ENCODE measurements around the gene PSMB8. TPM values are rescaled to one million over a fixed set of nuclear protein-coding genes. Genes with fewer than 3 reads are reported as not detected.

Gene PSMB8
- polyA plus RNA-seq, 1 donor (not counting 4 experiments of a cell fraction or from before 2014, with no cell fraction given): 63.4 TPM

DNA sequence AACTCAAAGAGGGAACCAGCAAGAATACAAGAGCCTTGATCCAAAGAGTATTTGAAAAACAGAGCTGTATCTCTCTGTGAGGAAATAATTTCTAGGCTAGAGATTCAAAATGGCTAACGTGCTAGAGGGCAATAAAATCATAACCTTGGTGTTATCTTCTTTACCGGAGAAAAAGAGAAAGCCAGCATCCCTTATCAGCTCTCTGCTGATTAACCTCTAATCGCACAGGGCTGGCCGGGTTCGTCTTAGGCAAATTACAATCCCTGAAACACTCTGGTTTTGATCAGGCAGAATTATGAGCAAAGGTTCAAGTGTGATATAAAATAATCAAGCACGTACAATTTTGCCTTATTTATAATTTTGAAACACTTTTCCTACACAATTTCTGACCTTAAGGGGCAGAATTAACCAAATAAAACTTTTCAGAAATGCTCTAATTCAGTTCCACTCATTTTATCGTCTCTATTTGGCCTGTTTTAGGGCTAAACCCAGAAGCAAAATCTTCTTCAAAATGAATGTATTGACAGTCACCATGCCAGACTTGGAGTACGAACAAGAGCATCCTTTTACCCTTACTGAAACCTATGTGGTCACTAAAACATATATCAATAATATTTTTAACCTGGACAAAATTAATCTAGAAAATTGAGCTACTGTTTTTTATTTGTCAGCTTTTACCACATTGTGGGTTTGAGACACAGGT lies 23.9 kb upstream of the PSMB8 start:
- Histone ChIP-seq H2AFZ (ENCODE audit: control insufficient read depth, low read length) (no peak overlapping the region), H4K20me1 (ENCODE audit: control insufficient read depth, extremely low read depth, insufficient read depth, low read length) (no peaks in the 10 kb centered on the region), H3K79me2 (ENCODE audit: control insufficient read depth, insufficient read depth, low read length) (no peaks in the 10 kb centered on the region), H3K9me3 (ENCODE audit: control insufficient read depth, low read depth, low read length) (no peaks in the 10 kb centered on the region), H3K36me3 (ENCODE audit: control insufficient read depth in 2 of 2, extremely low read depth in 1 of 2, insufficient read depth in 2 of 2, low read length in 2 of 2) (no peaks in the 10 kb centered on the region), H3K4me1 (ENCODE audit: control insufficient read depth, extremely low read depth, insufficient read depth, low read length) (no peaks in the 10 kb centered on the region), H3K27me3 (ENCODE audit: control insufficient read depth, extremely low read depth, insufficient read depth, low read length) (peaks cover 5% of the 10 kb centered on the region), H3K4me3 (ENCODE audit: control insufficient read depth in 2 of 3, extremely low read depth in 1 of 3, insufficient read depth in 2 of 3, low read depth in 1 of 3, low read length in 3 of 3) (no peak overlapping the region), H3K27ac (ENCODE audit: control insufficient read depth, insufficient read depth, low read length) (no peak overlapping the region), H3K9me1 (ENCODE audit: control insufficient read depth, extremely low read depth, insufficient read depth, low read length) (no peaks in the 10 kb centered on the region), H3K9ac (ENCODE audit: control insufficient read depth, extremely low read depth, insufficient read depth, low read length) (no peak overlapping the region), H3K4me2 (ENCODE audit: control insufficient read depth, extremely low read depth, insufficient read depth, low read depth, low read length) (no peak overlapping the region)
- dilution Hi-C loops (cut with MboI; ENCODE audit: extremely low pct_ligation_motif_present, low sequenced_read_pairs): no loop called here
- no peak for DNase-seq (ENCODE audit: low read depth, low spot score)
- no peak for TF ChIP-seq EZH2 (IDR thresholded peaks at IDR 0.05; ENCODE audit: low read length)
- TF ChIP-seq, protein P1, sequence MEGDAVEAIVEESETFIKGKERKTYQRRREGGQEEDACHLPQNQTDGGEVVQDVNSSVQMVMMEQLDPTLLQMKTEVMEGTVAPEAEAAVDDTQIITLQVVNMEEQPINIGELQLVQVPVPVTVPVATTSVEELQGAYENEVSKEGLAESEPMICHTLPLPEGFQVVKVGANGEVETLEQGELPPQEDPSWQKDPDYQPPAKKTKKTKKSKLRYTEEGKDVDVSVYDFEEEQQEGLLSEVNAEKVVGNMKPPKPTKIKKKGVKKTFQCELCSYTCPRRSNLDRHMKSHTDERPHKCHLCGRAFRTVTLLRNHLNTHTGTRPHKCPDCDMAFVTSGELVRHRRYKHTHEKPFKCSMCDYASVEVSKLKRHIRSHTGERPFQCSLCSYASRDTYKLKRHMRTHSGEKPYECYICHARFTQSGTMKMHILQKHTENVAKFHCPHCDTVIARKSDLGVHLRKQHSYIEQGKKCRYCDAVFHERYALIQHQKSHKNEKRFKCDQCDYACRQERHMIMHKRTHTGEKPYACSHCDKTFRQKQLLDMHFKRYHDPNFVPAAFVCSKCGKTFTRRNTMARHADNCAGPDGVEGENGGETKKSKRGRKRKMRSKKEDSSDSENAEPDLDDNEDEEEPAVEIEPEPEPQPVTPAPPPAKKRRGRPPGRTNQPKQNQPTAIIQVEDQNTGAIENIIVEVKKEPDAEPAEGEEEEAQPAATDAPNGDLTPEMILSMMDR (optimal IDR thresholded peaks at IDR 0.05 in 1 of 3, IDR thresholded peaks at IDR 0.05 in 1 of 3, conservative IDR thresholded peaks at IDR 0.05 in 1 of 3; ENCODE audit: extremely low read depth in 1 of 3, insufficient read depth in 2 of 3, low read length in 3 of 3): no peak
- FAIRE-seq: no peak

DNA sequence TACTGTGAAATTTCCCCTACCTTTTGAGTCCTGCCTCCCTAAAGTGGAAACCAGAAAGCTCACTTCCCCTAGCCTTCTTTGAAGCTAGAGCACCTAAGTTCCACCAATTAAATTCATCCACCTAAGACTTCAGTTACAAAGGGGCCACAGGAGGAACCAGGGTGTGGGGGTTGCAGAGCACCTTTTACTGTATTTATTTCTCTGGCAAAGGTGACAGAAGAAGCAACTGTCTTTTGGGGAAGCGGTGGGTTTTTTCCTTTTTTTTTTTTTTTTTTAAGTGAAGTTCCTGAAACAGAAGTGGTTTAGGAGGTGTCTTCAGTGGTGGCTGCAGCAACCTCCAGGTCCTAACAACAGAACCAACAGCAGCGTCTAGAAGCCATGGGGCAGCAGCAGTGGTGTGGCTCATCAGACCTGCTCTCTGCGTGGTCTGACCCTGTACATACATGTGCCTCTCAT lies 23.2 kb upstream of the PSMB8 start:
- Histone ChIP-seq H3K4me3 (ENCODE audit: control insufficient read depth in 2 of 3, extremely low read depth in 1 of 3, insufficient read depth in 2 of 3, low read depth in 1 of 3, low read length in 3 of 3) (no peak overlapping the region), H3K9me3 (ENCODE audit: control insufficient read depth, low read depth, low read length) (no peaks in the 10 kb centered on the region), H3K36me3 (ENCODE audit: control insufficient read depth in 2 of 2, extremely low read depth in 1 of 2, insufficient read depth in 2 of 2, low read length in 2 of 2) (no peaks in the 10 kb centered on the region), H3K9ac (ENCODE audit: control insufficient read depth, extremely low read depth, insufficient read depth, low read length) (no peak overlapping the region), H3K9me1 (ENCODE audit: control insufficient read depth, extremely low read depth, insufficient read depth, low read length) (no peaks in the 10 kb centered on the region), H2AFZ (ENCODE audit: control insufficient read depth, low read length) (no peak overlapping the region), H3K79me2 (ENCODE audit: control insufficient read depth, insufficient read depth, low read length) (no peaks in the 10 kb centered on the region), H3K27ac (ENCODE audit: control insufficient read depth, insufficient read depth, low read length) (no peak overlapping the region), H3K4me1 (ENCODE audit: control insufficient read depth, extremely low read depth, insufficient read depth, low read length) (no peaks in the 10 kb centered on the region), H3K4me2 (ENCODE audit: control insufficient read depth, extremely low read depth, insufficient read depth, low read depth, low read length) (no peak overlapping the region), H4K20me1 (ENCODE audit: control insufficient read depth, extremely low read depth, insufficient read depth, low read length) (no peaks in the 10 kb centered on the region), H3K27me3 (ENCODE audit: control insufficient read depth, extremely low read depth, insufficient read depth, low read length) (peaks cover 5% of the 10 kb centered on the region)
- TF ChIP-seq, protein P1 (optimal IDR thresholded peaks at IDR 0.05 in 1 of 3, IDR thresholded peaks at IDR 0.05 in 1 of 3, conservative IDR thresholded peaks at IDR 0.05 in 1 of 3; ENCODE audit: extremely low read depth in 1 of 3, insufficient read depth in 2 of 3, low read length in 3 of 3): no peak
- no peak for TF ChIP-seq EZH2 (IDR thresholded peaks at IDR 0.05; ENCODE audit: low read length)
- DNase-seq (ENCODE audit: low read depth, low spot score) (no peak), FAIRE-seq (no peak)
- dilution Hi-C loops (cut with MboI; ENCODE audit: extremely low pct_ligation_motif_present, low sequenced_read_pairs): no loop called here

All from keratinocyte (primary cell).